KBM-7 (cell line): ENCODE data around the gene POU2F1.
"Not testable (repeated sequence)": the region's sequence is repeated elsewhere in the genome, so short reads cannot be mapped to it uniquely, and the experiment has no call there.

Experiments used
- DNase-seq: peaks from one replicate; pipeline ENCODE4 v3.0.0-alpha.2; 2015
- in situ Hi-C: fragments of 300-500 bp; cut with MboI; formaldehyde crosslinking; loops from 2 replicates; pipeline ENCODE4 v1.14.3; 2020; ENCODE audit warnings: low sequenced_read_pairs, low pct_unique_long_range_greater_than_20kb, mixed read lengths

Gene POU2F1

GRCh38 chr1:167297222-167298214, 76.8 kb downstream of the POU2F1 start:
- peak; percentile 47 for DNase-seq
- in situ Hi-C loops, result no loop called here

- no peak for DNase-seq
- in situ Hi-C loops, result no loop called here
Observed at GRCh38 chr1:167298325-167298724, 77.6 kb downstream of the POU2F1 start.

- no peak for DNase-seq
- in situ Hi-C loops, result no loop called here
Observed at GRCh38 chr1:167301355-167301754, 80.7 kb downstream of the POU2F1 start.

- in situ Hi-C loops, result no loop called here
- DNase-seq, result no peak
Observed at GRCh38 chr1:167304165-167304564, 83.5 kb downstream of the POU2F1 start.

- in situ Hi-C loops, result no loop called here
- no peak for DNase-seq
Observed at GRCh38 chr1:167305059-167305705, 84.5 kb downstream of the POU2F1 start.

GRCh38 chr1:167305706-167306277, 85.1 kb downstream of the POU2F1 start:
- DNase-seq, result no peak
- in situ Hi-C loops, result no loop called here

DNA sequence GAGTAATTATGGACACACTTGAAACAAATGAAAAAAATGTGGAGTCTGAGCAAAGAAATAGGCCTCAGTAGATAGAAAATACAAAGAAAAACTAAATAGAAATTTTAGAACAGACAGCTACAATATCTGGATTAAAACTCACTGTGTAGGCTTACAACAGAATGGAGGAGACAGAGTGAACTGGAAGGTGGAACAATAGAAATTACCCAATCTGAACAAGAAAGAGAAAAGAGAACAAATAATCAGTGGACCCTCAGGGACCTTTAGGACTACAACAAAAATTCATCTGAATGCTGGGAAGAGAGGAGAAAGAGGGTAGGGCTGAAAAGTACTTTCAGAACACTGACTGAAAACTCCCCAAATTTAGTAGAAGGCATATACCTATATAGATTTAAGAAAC, 90.0 kb downstream of the POU2F1 start:
- no peak for DNase-seq
- in situ Hi-C loops, result no loop called here

DNA sequence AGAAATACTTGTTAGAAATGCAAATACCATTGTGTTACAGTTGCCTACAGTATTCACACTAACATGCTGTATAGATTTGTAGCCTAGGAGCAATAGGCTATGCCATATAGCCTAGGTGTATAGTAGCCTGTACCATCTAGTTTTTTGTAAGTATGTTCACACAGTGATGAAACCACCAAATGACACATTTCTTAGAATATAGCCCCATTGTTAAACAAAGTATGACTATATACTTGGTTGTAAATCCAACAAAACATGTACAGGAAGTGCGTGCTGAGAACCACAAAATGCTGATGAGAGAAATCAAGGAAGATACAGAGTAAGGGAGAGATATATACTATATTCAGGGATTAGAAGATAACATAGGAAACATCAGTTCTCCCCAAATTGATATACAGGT, 92.2 kb downstream of the POU2F1 start:
- in situ Hi-C loops, result no loop called here

DNA sequence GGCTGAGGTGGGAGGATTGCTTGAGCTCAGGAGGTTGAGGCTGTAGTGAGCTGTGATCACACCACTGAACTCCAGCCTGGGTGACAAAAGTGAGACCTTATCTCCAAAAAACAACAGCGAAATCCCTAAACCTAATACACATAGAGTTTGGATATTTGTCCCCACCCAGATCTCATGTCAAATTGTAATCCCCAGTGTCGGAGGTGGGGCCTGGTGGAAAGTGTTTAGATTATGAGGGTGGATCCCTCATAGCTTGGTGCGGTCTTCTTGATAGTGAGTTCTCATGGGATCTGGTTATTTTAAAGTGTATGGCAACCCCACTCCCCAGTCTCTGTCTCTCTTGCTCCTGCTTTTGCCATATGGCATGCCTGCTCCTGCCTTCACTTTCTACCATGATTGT, 94.0 kb downstream of the POU2F1 start:
- no peak for DNase-seq
- in situ Hi-C loops, result no loop called here

More for the DNA sequence above, 92.2 kb downstream of the POU2F1 start:
- peak; percentile 40 for DNase-seq

DNA sequence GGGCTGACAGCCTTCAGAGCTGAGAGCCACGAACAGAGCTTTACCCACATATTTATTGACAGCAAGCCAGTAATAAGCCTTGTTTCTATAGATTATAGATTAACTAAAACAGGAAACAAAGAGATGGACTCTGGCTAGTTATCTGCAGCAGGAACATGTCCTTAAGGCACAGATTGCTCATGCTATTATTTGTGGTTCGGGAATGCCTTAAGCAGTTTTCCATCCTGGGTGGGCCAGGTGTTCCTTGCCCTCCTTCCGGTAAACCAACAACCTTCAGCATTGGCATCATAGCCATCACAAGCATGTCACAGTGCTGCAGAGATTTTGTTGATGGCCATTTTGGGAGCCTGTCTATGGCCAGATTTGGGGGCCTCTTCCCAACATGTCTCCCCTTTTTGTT, 96.8 kb downstream of the POU2F1 start:
- DNase-seq, result no peak
- in situ Hi-C loops, result no loop called here

GRCh38 chr1:167319206-167319605, 98.5 kb downstream of the POU2F1 start:
- peak; percentile 60 for DNase-seq
- in situ Hi-C loops, result not testable (repeated sequence)

GRCh38 chr1:167322483-167322882, 101.8 kb downstream of the POU2F1 start:
- in situ Hi-C loops, result no loop called here
- DNase-seq, result no peak

GRCh38 chr1:167325151-167325550, 104.5 kb downstream of the POU2F1 start:
- in situ Hi-C loops, result no loop called here
- no peak for DNase-seq

- in situ Hi-C loops, result no loop called here
- no peak for DNase-seq
Observed at GRCh38 chr1:167328306-167328815, 107.7 kb downstream of the POU2F1 start.

DNA sequence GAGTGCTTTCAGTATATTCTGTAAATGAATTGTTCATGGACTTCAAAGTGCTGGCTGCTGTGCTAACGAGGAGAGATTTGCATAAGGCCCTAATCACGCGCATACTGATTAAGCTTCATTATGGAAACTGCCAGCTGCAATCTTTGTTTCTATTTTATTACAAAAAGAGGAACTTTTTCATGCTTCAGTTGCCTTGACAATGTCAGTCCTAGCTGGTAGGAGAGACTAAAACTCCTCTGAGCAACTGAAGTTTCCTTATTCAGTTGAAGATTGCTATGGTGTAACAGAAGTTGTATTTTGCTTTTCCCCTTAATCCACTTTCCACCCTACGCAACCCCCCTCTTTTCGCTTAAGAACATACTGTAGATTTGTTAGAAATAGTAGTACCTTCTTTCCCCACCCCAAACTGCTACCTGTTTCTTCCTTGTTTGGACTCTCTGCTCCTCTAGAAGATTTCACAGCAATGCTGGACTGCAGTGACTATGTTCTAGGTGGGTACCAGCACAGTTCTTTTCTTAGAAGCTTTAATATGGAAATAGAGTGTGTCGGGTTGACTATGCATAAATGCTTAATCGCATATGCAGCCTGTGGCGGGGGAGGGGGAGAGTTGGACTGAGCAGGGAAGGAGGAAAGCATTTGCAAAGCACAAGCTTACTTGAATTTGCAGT, 108.3 kb downstream of the POU2F1 start:
- in situ Hi-C loops, result no loop called here
- peak; percentile 90 for DNase-seq

DNA sequence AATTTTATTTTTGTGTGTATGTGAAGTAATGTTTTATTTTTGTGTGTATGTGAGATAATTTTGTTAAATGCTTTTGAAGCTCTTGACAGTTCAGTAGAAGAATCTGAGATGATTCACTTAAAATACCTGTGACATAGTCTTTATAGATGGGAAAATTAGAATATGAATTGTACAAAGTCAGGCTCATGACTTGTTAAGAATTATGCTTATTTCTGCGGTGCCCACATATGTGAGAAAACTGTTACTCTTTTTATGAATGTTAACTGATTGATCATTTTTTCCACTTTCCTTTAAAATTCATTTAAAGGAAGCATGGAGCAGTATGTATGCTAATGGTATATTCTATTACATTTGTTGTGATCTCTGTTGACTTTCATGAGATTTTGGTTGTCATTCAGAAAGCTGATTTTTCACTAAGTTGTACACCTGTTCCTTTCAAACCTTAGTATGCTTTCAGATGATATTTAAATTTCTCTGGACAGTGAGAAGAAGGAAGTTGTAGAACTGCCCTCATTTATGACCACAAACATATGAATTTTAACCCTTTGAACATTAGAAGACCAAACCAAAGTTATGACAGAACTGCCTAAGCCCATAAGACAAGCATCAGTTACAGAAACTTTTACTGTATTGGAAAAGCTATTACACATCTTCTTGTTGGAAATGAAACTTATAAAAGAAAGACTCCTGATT, 110.1 kb downstream of the POU2F1 start:
- in situ Hi-C loops, result no loop called here
- peak; percentile 31 for DNase-seq

DNA sequence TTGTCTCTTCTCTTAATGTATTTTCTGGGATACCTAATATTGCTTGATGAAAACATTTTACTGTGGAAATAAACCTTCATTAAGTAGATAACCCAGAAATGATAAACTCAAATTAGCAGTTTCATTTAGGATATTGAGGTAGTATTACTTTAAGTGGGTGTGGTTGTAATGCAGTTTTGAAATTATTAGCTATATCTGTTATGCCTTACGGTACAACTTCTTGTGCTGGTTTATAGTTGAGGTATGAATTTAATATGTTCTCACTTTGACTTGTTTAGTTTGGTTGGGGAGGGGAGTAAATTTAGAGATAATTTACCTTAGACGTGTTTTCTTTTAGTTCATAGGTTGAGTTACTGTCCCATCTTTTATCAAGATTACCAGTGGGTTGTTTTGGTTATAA, 111.0 kb downstream of the POU2F1 start:
- DNase-seq, result no peak
- in situ Hi-C loops, result no loop called here

DNA sequence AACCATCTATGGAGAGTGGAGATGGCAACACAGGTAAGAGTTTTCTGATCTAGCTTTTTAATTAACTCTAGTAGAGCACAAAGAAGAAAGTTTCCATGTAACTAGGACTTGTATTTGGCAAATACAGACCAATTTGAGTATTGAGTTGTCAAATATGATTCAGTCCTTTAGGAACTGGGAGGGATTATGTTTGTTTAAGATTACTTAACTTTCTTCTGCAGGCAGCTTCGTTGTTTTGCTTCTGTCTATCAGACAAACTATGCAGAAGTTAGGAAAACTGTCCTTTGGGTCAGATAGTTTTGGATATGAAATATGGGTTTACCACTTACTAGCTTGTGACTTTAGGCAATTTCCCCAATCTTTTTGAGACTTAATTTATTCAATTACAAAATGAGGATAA, 111.8 kb downstream of the POU2F1 start:
- in situ Hi-C loops, result no loop called here
- DNase-seq, result no peak

GRCh38 chr1:167333124-167333523, 112.4 kb downstream of the POU2F1 start:
- no peak for DNase-seq
- in situ Hi-C loops, result no loop called here
